CD4-positive, alpha-beta memory T cell (primary cell): ENCODE results near the gene FETUB. TPM values are rescaled to one million over a fixed set of nuclear protein-coding genes. Genes with fewer than 3 reads are reported as not detected.

ENCODE experiments used
- polyA plus RNA-seq, 2 donors: library from polyadenylated mRNA; unstranded; fragments of 300-500 nt; fragmentation: Illumina TruSeq; gene quantifications; one replicate each; pipeline ENCODE4 v1.2.3, GENCODE V29; 2021
- total RNA-seq, 2 experiments: library from RNA; stranded (reverse); gene quantifications; one replicate each; pipeline ENCODE4 v1.2.3, GENCODE V29; 2021

The FETUB gene
- total and polyA plus RNA-seq, 4 experiments from 2014 or later, result not detected

Other genes starting within 250 kb of the FETUB start
- gene CRYGS, start 96.0 kb upstream of the FETUB start, total RNA-seq, result 10 to 100 TPM; 12.1 to 12.6 TPM
- 1 to 10 TPM in 1 of 2 donors, not detected in 1; 1.2 TPM for gene CRYGS, start 96.0 kb upstream of the FETUB start, polyA plus RNA-seq
- gene TBCCD1, start 73.1 kb upstream of the FETUB start, total RNA-seq, result 10 to 100 TPM; 20.4 to 21.0 TPM
- gene TBCCD1, start 73.1 kb upstream of the FETUB start, polyA plus RNA-seq, result 10 to 100 TPM; 20.1 to 28.6 TPM
- 10 to 100 TPM; 34.0 to 38.6 TPM for gene DNAJB11, start 69.7 kb upstream of the FETUB start, total RNA-seq
- 10 to 100 TPM; 37.6 to 40.0 TPM for gene DNAJB11, start 69.7 kb upstream of the FETUB start, polyA plus RNA-seq
- not detected for gene AHSG, start 27.3 kb upstream of the FETUB start, total RNA-seq
- gene AHSG, start 27.3 kb upstream of the FETUB start, polyA plus RNA-seq, result not detected
- not detected for gene HRG, start 25.6 kb downstream of the FETUB start, total RNA-seq
- gene HRG, start 25.6 kb downstream of the FETUB start, polyA plus RNA-seq, result not detected
- not detected for gene KNG1, start 77.0 kb downstream of the FETUB start, total RNA-seq
- gene KNG1, start 77.0 kb downstream of the FETUB start, polyA plus RNA-seq, result not detected
- 100 to 1,000 TPM; 589 to 632 TPM for gene EIF4A2, start 143.2 kb downstream of the FETUB start, total RNA-seq
- 100 to 1,000 TPM; 242 to 270 TPM for gene EIF4A2, start 143.2 kb downstream of the FETUB start, polyA plus RNA-seq
- 10 to 100 TPM; 21.5 to 24.6 TPM for gene RFC4, start 166.1 kb downstream of the FETUB start, total RNA-seq
- gene RFC4, start 166.1 kb downstream of the FETUB start, polyA plus RNA-seq, result 10 to 100 TPM; 18.4 to 19.0 TPM
- gene ADIPOQ, start 202.3 kb downstream of the FETUB start, total RNA-seq, result not detected
- not detected for gene ADIPOQ, start 202.3 kb downstream of the FETUB start, polyA plus RNA-seq